PFSK-1 (cell line): ENCODE measurements around the gene EGFL8.

Experiments
- SIN3A ChIP-seq: IDR thresholded peaks from 2 replicates; pipeline ENCODE4 v1.6.1; 2012; ENCODE audit warnings: mild to moderate bottlenecking, low read length, moderate library complexity, borderline replicate concordance; ENCODE audit not compliant: insufficient read depth
- TF ChIP-seq, protein P1 (sequence below), 2 experiments: IDR thresholded peaks; 2 replicates each; pipeline versions ENCODE4 v1.6.1 to v1.8.0; 2011 to 2012; ENCODE audit warnings: low read depth in 2 of 2, low read length in 2 of 2, control low read depth in 1 of 2, inconsistent platforms in 1 of 2, mild to moderate bottlenecking in 1 of 2, moderate library complexity in 1 of 2; ENCODE audit not compliant: insufficient read depth in 1 of 2

DNA sequence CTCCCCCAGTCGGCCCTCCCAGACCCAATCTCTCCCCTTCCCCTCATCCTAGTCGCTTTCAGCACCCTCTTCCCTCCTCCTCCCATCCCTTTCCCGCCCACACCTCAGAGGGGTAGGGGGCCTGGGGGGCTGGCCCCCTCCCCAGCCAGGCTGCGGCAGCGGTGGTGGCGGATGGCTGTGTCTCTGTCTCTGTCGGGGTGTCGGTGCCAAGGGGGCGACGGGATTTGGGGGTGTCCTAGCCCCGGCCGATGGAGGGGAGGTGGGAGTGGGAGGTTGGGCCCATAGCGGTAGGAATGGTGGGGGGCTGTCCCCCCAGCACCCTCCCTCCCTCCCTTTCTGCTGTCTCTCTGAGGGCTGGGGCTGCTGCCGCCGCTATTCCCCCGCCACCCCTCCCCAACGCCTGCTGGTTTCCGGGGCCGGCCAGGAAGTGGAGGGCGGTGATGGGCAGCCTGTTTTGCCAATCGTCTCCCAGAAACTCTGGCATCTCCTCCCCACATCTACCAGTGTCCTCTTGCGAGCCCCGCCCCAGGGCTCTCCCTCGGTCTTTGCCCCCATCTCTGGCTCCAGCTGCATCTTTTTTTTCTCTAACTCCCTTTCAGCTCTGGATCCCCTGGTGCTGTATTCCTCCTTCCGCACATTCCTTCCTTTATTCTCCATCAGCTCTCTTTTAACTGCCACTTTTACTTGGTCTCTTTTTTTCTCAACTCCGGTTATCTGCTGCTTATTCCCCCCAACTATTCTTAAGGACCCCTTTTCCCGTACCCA, 11.5 kb downstream of the EGFL8 start, which contains the start of gene AGPAT1:
- no peak for TF ChIP-seq SIN3A
- TF ChIP-seq, protein P1, sequence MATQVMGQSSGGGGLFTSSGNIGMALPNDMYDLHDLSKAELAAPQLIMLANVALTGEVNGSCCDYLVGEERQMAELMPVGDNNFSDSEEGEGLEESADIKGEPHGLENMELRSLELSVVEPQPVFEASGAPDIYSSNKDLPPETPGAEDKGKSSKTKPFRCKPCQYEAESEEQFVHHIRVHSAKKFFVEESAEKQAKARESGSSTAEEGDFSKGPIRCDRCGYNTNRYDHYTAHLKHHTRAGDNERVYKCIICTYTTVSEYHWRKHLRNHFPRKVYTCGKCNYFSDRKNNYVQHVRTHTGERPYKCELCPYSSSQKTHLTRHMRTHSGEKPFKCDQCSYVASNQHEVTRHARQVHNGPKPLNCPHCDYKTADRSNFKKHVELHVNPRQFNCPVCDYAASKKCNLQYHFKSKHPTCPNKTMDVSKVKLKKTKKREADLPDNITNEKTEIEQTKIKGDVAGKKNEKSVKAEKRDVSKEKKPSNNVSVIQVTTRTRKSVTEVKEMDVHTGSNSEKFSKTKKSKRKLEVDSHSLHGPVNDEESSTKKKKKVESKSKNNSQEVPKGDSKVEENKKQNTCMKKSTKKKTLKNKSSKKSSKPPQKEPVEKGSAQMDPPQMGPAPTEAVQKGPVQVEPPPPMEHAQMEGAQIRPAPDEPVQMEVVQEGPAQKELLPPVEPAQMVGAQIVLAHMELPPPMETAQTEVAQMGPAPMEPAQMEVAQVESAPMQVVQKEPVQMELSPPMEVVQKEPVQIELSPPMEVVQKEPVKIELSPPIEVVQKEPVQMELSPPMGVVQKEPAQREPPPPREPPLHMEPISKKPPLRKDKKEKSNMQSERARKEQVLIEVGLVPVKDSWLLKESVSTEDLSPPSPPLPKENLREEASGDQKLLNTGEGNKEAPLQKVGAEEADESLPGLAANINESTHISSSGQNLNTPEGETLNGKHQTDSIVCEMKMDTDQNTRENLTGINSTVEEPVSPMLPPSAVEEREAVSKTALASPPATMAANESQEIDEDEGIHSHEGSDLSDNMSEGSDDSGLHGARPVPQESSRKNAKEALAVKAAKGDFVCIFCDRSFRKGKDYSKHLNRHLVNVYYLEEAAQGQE (IDR thresholded peaks at IDR 0.05; ENCODE audit: insufficient read depth in 1 of 2, low read depth in 2 of 2, low read length in 2 of 2): no peak
